ENCODE measurements around the gene NBL1. TPM values are rescaled to one million over a fixed set of nuclear protein-coding genes. Genes with fewer than 3 reads are reported as not detected.

NBL1 gene
- polyA plus RNA-seq, 1 experiment = 171 TPM

DNA sequence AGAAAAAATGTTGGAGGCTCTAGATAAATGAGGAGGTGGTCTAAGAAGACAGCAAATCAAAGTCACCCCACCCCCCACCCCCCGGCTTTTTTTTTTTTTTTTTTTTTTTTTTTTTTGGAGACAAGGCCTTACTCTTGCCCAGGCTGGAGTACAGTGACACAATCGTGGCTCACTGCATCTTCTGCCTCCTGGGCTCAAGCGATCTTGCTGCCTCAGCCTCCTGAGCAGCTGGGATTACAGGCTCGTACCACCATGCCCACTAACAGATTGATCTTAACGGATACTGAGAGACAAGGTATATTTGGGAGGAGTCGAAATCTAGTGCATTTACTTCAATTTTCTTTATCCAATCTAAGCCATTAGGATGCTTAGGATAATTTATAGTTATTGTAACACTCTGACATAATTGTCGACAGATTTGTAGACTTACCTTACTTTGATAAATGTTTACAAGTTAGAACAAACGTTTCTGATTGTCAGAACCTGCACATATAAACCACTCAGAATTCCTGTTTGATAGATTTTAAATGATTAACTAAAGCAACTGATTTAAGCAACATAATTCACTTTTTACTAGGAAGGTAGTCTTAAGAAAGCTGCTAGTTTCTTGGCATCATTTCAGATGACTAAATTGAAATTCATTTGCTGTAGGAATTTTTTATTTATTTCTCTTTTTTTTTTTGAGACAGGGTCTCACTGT is 33.7 kb upstream of the NBL1 start:
- Histone ChIP-seq H3K27me3 (ENCODE audit: control insufficient read depth, insufficient read depth, low read length) (no peaks in the 10 kb centered on the region), H3K36me3 (ENCODE audit: control insufficient read depth, insufficient read depth, low read length) (peaks cover 1% of the 10 kb centered on the region; the same call in 1 of the 2 replicates), H3K4me3 (ENCODE audit: low read depth, low read length) (no peak overlapping the region)
- ChIA-PET POLR2A (no interaction called here), CTCF (interaction anchor here (0.9 kb wide), 1 partner anchor 10 kb away, joined by 3 read pairs; no protein-coding TSS in a partner anchor)
- no peak for DNase-seq (ENCODE audit: low read depth)
- TF ChIP-seq, protein P1, sequence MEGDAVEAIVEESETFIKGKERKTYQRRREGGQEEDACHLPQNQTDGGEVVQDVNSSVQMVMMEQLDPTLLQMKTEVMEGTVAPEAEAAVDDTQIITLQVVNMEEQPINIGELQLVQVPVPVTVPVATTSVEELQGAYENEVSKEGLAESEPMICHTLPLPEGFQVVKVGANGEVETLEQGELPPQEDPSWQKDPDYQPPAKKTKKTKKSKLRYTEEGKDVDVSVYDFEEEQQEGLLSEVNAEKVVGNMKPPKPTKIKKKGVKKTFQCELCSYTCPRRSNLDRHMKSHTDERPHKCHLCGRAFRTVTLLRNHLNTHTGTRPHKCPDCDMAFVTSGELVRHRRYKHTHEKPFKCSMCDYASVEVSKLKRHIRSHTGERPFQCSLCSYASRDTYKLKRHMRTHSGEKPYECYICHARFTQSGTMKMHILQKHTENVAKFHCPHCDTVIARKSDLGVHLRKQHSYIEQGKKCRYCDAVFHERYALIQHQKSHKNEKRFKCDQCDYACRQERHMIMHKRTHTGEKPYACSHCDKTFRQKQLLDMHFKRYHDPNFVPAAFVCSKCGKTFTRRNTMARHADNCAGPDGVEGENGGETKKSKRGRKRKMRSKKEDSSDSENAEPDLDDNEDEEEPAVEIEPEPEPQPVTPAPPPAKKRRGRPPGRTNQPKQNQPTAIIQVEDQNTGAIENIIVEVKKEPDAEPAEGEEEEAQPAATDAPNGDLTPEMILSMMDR (IDR thresholded peaks at IDR 0.05; ENCODE audit: insufficient read depth, low read depth, low read length) = no peak

- Histone ChIP-seq H3K27me3 (ENCODE audit: control insufficient read depth, insufficient read depth, low read length) (no peaks in the 10 kb centered on the region), H3K36me3 (ENCODE audit: control insufficient read depth, insufficient read depth, low read length) (peaks cover 1% of the 10 kb centered on the region; the same call in 1 of the 2 replicates), H3K4me3 (ENCODE audit: low read depth, low read length) (no peak overlapping the region)
- DNase-seq (ENCODE audit: low read depth) = no peak
- ChIA-PET CTCF (interaction anchor here (0.6 kb wide), 1 partner anchor 37 kb away, joined by 3 read pairs; no protein-coding TSS in a partner anchor), POLR2A (no interaction called here)
- TF ChIP-seq, protein P1 (IDR thresholded peaks at IDR 0.05; ENCODE audit: insufficient read depth, low read depth, low read length) = no peak
Measured at GRCh38 chr1:19612530-19612929, 31.6 kb upstream of the NBL1 start.

GRCh38 chr1:19613171-19613703 is 30.9 kb upstream of the NBL1 start:
- ChIA-PET POLR2A (no interaction called here), CTCF (interaction anchor here (0.6 to 2.4 kb wide), 3 partner anchors 8 to 38 kb away, joined by 3 to 7 read pairs (median 5); no protein-coding TSS in a partner anchor)
- TF ChIP-seq, protein P1 (IDR thresholded peaks at IDR 0.05; ENCODE audit: insufficient read depth, low read depth, low read length) = no peak
- H3K27me3 ChIP-seq (ENCODE audit: control insufficient read depth, insufficient read depth, low read length) = no peaks in the 10 kb centered on the region
- peaks cover 1% of the 10 kb centered on the region; the same call in 1 of the 2 replicates for H3K36me3 ChIP-seq (ENCODE audit: control insufficient read depth, insufficient read depth, low read length)
- no peak for DNase-seq (ENCODE audit: low read depth)
- no peak overlapping the region for H3K4me3 ChIP-seq (ENCODE audit: low read depth, low read length)

DNA sequence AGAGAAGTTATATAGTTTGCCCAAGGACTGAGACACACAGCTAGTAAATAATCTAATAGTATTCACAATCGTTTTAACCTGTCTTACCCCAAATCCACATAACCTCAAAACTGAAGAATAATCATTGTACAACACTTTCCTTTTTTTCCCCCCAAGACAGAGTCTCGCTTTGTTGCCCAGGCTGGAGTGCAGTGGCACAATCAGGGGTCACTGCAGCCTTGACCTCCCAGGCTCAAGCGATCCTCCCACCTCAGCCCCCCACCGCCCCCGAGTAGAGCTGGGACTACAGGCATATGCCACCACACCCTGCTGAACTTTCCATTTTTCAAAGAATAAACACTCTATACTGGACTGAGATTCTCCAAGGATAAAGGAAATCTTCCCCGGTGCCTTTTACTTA is 28.7 kb upstream of the NBL1 start:
- ChIA-PET CTCF (interaction anchor here (2.4 kb wide), 1 partner anchor 36 kb away, joined by 7 read pairs; no protein-coding TSS in a partner anchor), POLR2A (no interaction called here)
- DNase-seq (ENCODE audit: low read depth) = no peak
- Histone ChIP-seq H3K4me3 (ENCODE audit: low read depth, low read length) (no peak overlapping the region), H3K27me3 (ENCODE audit: control insufficient read depth, insufficient read depth, low read length) (no peaks in the 10 kb centered on the region), H3K36me3 (ENCODE audit: control insufficient read depth, insufficient read depth, low read length) (no peaks in the 10 kb centered on the region)
- TF ChIP-seq, protein P1 (IDR thresholded peaks at IDR 0.05; ENCODE audit: insufficient read depth, low read depth, low read length) = no peak

- POLR2A ChIA-PET = no interaction called here
- H3K4me3 ChIP-seq (ENCODE audit: low read depth, low read length) = no peak overlapping the region
- CTCF ChIA-PET = interaction anchor here (1.2 kb wide), 1 partner anchor 224 kb away, joined by 3 read pairs; no protein-coding TSS in a partner anchor
- H3K27me3 ChIP-seq (ENCODE audit: control insufficient read depth, insufficient read depth, low read length) = no peaks in the 10 kb centered on the region
- no peaks in the 10 kb centered on the region for H3K36me3 ChIP-seq (ENCODE audit: control insufficient read depth, insufficient read depth, low read length)
- no peak for DNase-seq (ENCODE audit: low read depth)
- TF ChIP-seq, protein P1 (IDR thresholded peaks at IDR 0.05; ENCODE audit: insufficient read depth, low read depth, low read length) = no peak
Measured at GRCh38 chr1:19616489-19616888, 27.6 kb upstream of the NBL1 start.
